NCI-H460 (cell line): ENCODE results near the gene KIF1A. TPM values are rescaled to one million over a fixed set of nuclear protein-coding genes. Genes with fewer than 3 reads are reported as not detected.

ENCODE experiments used
- DNase-seq: peaks from one replicate; pipeline ENCODE4 v3.0.0-alpha.2; 2016; ENCODE audit warnings: low read depth; ENCODE audit errors: extremely low read depth
- total RNA-seq: library from RNA; depleted of rRNA; stranded (reverse); fragments of >200 nt; shearing (Covaris generic); gene quantifications from 2 replicates; pipeline ENCODE4 v1.2.3, GENCODE V29; 2014

Gene KIF1A
- total RNA-seq, 1 experiment from 2014 or later, result 0.37 TPM

DNA sequence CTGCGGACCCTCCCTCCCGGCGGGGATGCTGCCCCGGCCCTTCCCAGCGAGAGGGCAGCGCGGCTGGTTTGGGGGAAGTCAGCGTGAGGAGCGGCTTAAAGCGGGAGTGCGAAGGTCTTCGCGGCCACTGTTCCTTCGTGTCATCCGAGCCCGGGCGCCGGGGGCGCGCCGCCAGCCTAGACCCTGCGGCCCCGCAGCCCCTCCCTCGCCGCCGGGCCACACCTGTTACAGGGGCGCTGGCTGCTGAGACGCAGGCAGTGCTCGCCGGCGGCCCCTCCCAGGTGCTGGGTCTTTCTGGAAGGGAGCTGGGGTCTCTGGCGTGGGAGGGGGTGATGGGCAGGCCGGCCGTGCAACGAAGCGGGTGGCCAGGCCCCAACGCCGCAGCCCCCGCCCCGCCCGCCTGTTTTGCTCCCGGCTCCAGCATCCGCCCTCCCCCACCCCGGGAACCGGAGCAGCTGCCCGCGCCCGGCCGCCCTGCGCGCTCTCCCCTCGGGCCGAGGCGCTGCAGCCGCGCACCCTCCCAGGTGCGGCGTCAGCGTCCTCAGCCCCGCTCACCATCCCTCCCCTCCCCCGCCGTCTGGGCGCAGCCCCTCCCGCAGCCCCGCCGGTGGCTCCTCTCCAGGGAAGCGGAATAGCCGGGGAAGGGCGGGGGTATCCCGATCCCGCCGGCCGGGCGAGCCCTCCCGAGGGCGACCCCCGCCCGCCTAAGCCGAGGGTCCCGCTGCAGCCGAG lies 727 bp downstream of the KIF1A start:
- DNase-seq, result no peak

DNA sequence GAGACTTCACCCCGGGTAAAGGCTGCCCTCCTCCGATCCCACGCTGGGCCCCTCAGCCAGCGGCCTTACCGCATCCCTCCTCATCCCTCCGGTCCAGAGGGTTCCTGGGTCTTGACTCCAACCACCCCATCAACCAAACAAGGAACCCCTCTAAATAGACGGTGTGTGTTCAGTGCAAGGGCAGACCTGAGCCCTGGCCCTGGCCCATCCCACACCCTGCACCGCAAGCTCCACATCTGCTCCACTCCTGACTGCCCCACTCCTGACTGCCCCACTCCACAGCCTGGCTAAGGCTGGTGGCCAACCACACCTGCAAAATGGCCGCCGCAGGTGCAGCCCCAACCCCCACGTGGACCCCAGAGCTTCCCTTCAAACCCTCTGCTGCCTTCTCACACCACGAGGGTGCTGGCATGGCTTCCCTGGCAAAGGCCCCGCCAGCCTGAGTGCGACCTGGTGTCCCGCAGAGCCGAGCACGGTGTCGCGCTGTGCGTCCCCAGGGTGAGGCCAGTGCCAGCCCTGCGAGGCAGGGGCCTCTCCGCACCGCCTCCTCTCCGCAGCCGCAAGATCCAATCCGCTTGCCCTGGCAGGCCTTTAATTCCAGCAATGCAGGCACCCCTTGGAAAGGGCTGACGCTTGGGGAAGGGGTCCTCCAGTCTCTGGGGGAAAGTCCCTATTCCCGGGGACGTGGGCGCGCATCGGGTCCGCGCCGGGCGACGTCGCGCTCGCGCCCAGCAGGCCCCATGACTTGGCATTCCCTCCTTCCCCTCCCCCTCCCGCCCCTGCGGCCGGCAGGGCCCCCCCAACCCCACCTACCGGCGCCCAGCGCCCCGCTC lies 1.5 kb downstream of the KIF1A start:
- DNase-seq, result no peak

DNA sequence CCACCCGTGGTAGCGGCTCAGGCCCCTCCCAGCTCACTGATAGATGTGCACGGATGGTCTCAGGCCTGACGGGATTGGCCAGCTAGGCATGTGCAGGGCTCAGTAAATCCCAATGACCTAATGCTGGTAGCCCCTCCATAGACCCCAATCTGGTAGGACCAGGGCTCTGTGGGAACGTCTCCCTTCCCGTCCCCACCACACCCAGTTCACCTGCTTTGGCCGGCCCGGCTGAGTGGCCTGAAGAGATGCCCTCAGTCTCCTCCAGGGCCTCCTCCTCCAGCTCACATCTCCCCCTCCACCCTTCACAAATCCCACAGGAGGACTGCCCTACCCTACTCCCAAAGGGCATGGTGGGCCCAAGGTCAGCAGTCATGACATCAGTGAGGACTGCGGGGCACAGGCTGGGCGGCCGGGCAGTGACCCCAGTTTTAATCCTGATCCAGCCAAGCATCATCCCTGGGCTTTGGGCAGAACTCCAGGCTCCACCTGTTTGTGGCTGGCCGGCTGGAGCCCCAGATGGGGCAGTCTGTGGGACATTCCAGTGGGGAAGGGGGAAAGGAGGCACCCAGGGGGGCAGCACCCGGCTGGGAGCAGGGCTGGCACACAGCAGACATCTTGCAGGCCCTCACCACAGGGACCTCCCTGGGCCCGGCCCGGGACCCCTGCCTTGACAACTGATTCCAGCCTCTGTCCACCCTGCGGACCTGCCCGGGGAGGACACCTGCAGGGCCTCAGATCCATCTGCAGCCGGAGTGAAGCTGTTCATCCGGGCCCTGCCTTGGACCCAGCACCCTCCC lies 2.3 kb downstream of the KIF1A start:
- no peak for DNase-seq

GRCh38 chr2:240816584-240817495 lies 3.2 kb downstream of the KIF1A start:
- no peak for DNase-seq

GRCh38 chr2:240815761-240816583 lies 4.0 kb downstream of the KIF1A start:
- DNase-seq, result no peak

GRCh38 chr2:240814946-240815760 lies 4.9 kb downstream of the KIF1A start:
- no peak for DNase-seq

GRCh38 chr2:240814280-240814679 lies 5.7 kb downstream of the KIF1A start:
- no peak for DNase-seq

DNA sequence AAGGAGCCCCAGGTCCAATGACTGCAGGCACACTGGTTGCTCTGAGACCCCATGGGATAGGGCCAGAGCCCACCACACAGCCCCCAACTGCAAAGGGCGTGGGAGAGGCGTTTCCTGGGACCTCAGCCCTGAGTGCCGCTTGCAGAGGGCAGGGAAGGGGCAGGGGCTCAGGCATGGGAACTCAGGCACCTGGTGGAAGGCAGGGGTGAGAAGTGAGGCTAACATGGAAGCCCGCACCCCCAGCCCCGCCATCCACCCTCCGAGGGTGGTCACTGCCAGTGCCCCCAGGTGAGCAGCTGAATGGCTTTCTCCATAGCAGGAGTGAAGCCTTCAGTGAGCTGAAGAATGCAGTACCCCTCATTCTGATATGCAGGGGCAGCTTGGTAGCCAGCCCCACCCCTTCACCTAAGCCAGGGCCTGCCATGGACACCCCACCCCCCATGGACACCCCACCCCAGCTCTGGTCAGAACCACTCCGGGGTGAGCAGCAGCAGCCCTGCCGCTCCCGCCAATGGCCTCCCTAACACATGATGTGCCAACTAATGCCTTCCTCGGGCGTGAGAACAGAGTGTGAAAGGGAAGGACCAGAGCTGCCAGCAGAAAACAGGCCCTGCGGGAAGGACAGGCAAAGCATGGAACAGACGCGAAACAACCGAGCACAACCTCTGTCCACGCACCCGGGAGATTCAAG lies 6.6 kb downstream of the KIF1A start:
- no peak for DNase-seq

GRCh38 chr2:240812721-240813120 lies 7.3 kb downstream of the KIF1A start:
- no peak for DNase-seq

DNA sequence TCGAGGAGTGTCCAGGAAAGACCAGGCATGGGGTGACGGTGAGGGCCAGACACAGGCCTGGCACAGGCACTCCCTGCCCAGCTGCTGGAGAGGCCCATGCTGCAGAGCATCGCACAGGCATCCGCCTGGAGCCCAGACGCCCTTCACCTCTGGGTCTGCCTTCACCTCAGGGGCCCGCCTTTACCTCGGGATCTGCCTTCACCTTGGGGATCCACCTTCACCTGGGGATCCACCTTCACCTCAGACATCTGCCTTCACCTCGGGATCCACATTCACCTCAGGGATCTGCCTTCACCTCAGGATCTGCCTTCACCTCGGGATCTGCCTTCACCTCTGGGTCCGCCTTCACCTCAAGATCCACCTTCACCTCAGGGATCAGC lies 7.7 kb downstream of the KIF1A start:
- no peak for DNase-seq

DNA sequence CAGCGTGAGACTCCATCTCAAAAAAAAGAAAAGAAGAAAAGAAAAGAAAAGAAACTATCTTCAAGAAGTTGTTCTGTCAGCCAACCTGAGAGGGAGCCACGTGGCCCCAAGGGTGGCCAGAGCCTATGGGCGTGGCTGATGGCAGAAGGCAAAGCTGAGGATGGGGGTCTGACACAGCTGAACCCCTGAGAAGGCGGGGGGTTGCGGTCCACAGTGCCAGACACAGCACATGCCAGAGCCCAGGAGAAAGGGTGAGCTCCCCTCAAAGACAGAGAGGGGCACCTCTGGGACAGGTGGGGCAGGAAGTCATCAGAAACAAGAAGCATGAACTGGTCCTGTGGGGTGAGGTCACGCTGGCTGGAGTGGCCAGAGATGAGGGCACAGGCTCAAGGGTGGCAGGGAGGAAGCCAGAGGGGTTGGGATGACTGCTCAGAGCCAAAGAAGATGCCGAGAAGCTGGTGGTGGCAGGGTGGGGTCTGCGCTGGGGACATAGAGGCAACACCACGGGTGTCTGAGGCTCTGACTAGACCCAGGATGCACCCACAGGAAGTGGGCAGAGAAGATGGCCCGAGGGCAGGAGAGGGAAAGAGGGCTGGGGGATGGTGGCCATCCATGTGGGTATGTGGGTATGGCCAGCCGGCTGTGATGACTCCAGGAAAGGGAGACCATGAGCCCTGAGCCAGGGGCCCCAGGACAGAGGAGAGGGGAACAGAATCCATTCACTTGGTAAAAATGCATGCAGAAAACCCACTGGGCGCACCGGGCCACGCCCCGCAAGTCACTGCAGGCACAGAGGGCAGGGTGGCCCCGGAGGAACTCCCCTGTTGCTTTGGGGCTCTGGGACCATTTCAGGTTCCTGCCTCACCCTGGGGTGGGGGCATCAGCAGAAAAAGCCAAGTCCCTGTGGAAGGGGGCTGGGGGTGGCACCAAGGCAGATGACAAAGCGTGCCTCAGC lies 8.4 kb downstream of the KIF1A start:
- DNase-seq, result no peak

GRCh38 chr2:240810621-240811020 lies 9.4 kb downstream of the KIF1A start:
- no peak for DNase-seq

- no peak for DNase-seq
Observed at GRCh38 chr2:240810199-240810598, 9.8 kb downstream of the KIF1A start.

- no peak for DNase-seq
Observed at GRCh38 chr2:240809276-240809675, 10.7 kb downstream of the KIF1A start.

DNA sequence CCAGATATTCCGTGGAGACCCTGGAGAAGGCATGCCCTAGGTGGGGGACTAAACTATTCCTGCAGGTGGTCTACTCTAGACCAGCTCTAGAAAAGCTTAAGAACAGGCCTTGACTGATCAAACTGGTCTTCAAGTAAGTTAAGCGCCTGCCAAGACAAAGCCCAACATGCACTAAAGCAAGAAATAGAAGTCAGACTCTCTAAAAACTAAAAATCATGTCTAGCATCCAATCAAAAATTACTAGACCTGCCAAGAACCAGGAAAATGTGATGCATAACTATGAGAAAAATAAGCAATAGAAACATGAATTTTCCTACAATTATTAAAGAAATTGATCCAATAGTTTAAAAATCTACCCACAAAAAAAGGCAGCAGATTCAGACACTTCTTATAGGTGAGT lies 13.6 kb downstream of the KIF1A start:
- DNase-seq, result no peak

DNA sequence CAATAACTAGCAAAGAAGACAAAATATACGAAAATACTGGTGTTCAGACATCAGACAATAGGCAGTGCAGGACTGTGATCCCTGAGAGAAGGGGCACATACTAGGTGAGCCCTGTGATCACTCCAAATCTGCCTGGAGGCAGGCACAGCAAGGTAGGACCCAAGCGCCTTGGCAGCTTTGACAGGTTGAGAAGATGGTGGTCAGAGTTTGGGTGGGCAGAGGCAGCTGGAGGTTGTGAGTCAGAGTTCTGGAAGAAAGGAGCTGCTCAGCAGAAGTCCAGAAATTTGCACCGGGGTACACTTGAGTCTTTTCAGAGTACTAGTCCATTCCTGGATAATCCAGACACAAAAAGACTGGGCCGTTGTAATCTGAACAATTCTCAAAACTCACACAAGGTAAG lies 14.0 kb downstream of the KIF1A start:
- no peak for DNase-seq

DNA sequence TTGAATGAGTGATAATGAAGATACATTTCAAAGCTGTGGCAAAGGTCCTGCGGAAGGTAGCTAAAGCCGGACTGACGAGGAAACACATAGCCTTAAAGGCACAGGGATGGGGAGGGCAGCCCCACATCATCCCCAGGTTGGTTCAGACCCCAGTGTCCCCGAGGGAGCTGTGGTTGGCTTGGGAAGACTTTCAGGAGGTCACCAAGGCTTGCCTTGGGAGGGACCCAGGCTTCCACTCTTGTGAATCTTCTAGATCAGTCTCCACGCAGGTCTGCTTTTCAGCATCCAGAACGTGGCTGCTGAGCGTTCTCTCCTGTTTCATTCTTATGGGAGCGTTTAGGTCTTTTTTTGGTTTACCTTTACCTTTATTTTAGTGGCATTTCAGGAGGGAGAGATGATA lies 16.8 kb downstream of the KIF1A start:
- DNase-seq, result no peak
